ENCODE measurements around the gene VWA5B1.

DNA sequence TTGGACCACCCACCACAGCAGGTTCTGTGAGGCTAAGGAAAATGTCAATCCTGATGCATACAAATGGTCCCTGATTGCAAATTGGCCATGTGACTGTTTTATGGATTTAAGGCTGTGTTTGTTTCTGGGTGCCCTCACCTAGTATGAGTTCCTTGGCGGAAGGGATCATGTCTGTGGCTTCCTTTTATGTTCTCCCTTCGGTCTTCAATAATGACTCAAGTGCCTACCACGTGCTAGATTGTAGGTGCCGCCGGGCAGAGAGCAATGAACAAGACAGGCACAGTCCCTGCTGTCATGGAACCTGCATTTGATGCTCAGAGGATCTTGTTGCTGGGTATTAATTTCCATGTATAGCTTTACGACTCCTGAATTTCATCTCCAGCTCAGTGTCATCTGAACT lies 9.8 kb upstream of the VWA5B1 start:
- TF ChIP-seq, protein P1, sequence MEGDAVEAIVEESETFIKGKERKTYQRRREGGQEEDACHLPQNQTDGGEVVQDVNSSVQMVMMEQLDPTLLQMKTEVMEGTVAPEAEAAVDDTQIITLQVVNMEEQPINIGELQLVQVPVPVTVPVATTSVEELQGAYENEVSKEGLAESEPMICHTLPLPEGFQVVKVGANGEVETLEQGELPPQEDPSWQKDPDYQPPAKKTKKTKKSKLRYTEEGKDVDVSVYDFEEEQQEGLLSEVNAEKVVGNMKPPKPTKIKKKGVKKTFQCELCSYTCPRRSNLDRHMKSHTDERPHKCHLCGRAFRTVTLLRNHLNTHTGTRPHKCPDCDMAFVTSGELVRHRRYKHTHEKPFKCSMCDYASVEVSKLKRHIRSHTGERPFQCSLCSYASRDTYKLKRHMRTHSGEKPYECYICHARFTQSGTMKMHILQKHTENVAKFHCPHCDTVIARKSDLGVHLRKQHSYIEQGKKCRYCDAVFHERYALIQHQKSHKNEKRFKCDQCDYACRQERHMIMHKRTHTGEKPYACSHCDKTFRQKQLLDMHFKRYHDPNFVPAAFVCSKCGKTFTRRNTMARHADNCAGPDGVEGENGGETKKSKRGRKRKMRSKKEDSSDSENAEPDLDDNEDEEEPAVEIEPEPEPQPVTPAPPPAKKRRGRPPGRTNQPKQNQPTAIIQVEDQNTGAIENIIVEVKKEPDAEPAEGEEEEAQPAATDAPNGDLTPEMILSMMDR (optimal IDR thresholded peaks at IDR 0.05 in 1 of 3, IDR thresholded peaks at IDR 0.05 in 1 of 3, conservative IDR thresholded peaks at IDR 0.05 in 1 of 3; ENCODE audit: extremely low read depth in 1 of 3, insufficient read depth in 2 of 3, low read length in 3 of 3): no peak
- no peak for TF ChIP-seq EZH2 (IDR thresholded peaks at IDR 0.05; ENCODE audit: low read length)

All from keratinocyte (primary cell).